HG03135 (cell line): ENCODE measurements around the gene UFM1.
A peak's percentile ranks its signal among the peaks of the same experiment; 100 is the strongest.
"Not testable (repeated sequence)": the region's sequence is repeated elsewhere in the genome, so short reads cannot be mapped to it uniquely, and the experiment has no call there.

Source experiments
- ATAC-seq: cut with Tn5 transposase; IDR thresholded peaks from one replicate; pipeline ENCODE4 v1.9.1; 2021; ENCODE audit warnings: mild to moderate bottlenecking, moderate library complexity; ENCODE audit not compliant: unreplicated experiment

The UFM1 gene

GRCh38 chr13:38349390-38350113 lies at the start of gene UFM1:
Gene UFM1, plus strand, starts transcription at chr13:38349851. Its CDS starts 69 bp downstream, at chr13:38349920.
- peak; percentile 93 for ATAC-seq

DNA sequence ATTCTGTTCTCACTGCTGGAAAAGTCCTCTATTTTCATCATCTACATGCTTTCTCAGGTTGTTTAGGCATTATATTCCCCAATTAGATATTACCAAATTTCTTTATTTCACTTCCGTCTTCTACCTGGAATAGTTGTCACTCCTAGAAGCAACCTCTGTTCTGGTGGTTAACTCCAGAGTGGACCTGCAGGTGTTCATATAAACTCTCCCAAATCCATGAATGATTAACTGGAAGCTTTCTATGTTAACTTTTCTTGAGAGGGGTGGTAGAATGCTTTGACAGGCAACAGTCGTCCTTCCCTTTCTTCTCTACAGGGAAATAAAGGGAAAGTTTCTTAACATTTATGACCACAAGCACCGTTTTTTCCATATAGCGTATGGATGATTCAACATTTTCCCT lies 48.4 kb upstream of the UFM1 start:
- no peak for ATAC-seq

GRCh38 chr13:38303816-38304320 lies 45.8 kb upstream of the UFM1 start:
- ATAC-seq = no peak

- ATAC-seq = no peak
Measured at GRCh38 chr13:38308736-38309135, 40.9 kb upstream of the UFM1 start.

- ATAC-seq = no peak
Measured at GRCh38 chr13:38309397-38309796, 40.3 kb upstream of the UFM1 start.

DNA sequence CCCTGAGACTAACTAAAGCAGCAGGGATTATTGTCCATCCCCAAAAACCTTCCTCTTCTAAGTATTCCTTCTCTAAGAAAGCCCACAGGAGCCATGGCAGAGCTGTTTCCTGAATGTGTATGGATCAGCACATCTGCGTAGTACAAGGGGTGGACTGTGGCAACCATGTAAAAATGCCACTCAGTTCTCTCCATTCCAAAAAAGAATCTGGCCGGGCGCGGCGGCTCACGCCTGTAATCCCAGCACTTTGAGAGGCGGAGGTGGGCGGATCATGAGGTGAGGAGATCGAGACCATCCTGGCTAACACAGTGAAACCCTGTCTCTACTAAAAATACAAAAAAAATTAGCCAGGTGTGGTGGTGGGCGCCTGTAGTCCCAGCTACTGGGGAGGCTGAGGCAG lies 38.5 kb upstream of the UFM1 start:
- ATAC-seq = not testable (repeated sequence)

DNA sequence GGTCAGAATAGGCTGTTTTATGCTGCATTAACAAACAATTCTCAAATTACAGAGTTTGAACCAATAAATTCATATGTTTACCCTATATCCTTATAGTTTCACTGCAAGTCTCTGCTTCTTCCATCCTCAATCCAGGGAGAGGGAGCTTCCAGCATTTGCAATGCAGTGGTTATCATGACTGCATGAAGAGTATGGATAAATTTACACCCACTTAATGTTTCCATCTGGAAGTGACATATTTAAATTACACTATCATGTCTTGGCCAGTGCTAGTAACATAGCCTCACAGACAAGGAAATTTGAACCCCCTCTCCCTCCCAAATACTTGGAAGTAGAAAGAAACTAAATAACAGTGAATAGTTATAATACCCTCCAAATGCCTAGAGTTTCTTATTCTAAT lies 33.5 kb upstream of the UFM1 start:
- no peak for ATAC-seq

GRCh38 chr13:38321654-38322053 lies 28.0 kb upstream of the UFM1 start:
- ATAC-seq = no peak

DNA sequence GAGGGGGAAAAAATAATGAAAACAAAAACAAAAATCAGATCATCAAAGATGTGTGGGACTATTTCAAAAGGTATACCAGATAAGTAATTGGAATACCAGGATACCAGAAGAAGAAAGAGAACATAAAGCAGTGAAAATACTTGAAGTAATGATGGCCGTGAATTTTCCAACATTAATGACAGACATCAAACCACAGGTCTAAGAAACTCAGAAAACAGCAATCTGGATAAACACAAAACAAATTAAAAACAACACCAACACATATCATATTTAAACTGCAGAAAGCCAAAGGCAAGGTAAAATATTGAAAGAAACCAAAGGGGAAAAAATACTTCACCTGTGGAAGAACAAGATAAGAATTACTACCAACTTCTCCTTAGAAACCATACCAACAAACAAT lies 24.2 kb upstream of the UFM1 start:
- ATAC-seq = no peak

GRCh38 chr13:38328699-38329098 lies 21.0 kb upstream of the UFM1 start:
- no peak for ATAC-seq

DNA sequence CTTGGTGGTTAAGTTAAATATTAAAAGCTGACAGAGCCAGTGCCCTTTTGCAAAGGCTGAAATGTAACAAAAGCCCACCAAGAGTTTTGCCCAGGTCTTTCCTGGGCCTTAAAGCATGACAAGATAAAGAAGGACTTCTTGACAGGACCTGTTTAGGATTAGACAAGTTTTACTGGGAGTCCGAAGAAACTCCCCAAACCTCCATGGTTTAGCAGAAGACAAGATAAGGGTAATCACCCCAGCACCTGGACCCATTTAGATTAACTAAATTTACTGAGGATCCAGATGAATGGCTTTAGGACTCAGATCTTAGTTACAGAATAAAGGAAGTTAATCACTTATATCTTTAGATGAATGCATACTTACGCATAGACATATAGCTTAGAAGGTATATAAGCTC lies 14.8 kb upstream of the UFM1 start:
- no peak for ATAC-seq

- ATAC-seq = no peak
Measured at GRCh38 chr13:38338089-38338488, 11.6 kb upstream of the UFM1 start.

DNA sequence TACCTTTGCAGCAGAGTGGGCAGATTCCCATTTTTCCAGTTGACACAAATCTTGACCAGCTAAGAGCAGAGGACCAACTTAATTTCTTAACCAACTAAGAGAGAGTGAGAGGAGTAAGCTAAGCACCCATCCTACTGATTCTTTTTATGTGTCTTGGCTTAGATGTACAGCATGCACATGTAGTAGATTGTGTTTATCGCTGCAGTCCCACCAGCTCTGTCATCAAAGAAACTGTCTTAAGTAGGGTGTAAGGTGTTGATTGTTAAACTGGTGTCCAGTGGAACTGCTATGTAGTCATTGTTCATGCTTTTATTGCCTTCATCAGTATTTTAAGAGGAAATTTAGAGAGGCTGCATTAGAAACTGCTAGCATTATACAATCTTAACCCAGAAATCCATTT lies 9.0 kb upstream of the UFM1 start:
- ATAC-seq = no peak

DNA sequence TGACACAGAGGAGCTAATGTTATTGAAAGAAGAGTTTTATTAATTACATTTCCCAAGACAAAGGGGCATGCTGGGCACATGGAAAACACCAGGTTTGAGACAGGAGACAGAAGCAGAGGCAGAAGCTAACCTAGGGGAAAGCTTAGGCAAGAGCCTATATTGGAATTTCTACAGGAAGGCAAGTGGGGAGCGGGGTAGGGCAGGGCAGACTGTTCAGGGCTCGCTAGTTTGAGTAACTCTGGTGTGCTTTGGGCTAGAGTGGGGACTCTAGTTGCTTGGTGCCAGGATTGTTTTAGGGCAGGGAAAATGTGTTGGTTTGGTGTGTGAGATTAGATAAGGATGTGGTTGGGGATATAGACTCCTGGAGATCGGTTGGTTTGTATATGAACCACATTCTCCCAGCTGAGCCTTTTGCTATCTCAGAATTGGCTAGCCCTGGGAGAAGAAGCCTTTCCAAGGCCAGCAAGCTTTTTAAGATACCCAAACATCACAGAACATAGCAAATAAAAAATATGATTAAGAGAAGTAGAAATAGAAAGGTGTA lies 8.4 kb upstream of the UFM1 start:
- no peak for ATAC-seq

- ATAC-seq = no peak
Measured at GRCh38 chr13:38346764-38347163, 2.9 kb upstream of the UFM1 start.

DNA sequence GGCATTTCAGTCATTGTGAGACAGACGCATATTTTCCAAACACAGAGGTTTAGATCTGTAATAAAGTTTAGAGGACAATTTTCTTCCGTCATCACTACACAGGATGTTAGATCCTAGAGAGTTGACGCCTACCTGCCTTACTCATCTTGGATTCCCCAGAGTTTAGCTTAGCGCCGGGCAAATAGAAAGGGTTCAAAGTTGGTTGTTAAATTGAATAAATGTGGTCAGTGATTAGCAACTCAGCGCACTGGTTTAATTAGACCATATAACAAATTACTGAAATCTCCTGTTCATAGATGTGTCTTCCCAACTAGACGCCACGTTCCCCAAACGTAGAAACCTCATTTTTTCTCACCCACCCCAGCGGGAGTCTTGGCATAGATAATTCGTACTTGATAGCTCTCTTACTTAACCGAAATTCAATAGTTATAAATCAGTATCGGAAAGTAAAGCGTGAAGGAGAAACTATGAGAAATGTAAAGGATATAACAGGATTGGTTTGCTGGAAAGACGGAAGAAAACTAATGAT lies 726 bp upstream of the UFM1 start:
- ATAC-seq = peak; percentile 8

- peak; percentile 37 for ATAC-seq
Measured at GRCh38 chr13:38350114-38350617, 515 bp downstream of the UFM1 start.

- ATAC-seq = no peak
Measured at GRCh38 chr13:38355595-38356119, 6.0 kb downstream of the UFM1 start.

GRCh38 chr13:38358684-38359083 lies 9.0 kb downstream of the UFM1 start:
- ATAC-seq = no peak

DNA sequence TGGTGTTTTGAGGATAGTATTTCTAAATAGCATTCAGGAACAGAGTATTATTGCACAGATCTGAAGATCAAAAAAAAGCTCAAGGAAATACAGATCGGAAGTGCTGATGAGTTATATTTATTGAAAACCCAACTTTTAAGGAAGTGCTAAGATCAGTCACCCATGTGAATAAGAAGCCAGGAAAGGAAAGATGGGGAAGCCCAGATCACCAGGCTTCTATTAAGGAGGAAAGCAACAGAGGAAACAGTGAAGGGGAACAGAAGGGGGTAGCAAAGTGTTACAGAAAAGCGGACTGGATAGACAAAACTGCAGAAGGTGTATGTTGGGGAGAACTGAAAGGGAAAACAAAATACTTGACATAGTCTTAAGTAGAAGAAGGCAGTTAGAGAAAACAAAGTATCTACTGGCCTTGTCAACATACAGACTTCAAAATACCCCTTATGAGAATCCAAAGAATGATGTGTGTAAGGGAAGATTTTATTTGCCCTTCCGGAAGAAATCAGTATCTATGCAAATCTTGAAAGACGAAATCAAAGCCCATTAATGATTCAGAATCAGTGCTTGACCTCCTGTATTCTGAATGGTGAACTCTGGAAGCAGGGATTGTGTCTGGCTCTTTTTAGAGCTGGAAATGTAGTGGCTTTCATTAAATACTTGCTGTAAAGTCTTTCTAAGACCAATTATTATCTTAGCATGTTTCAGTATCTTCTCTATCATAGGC lies 12.1 kb downstream of the UFM1 start:
- no peak for ATAC-seq

GRCh38 chr13:38363219-38363618 lies 13.6 kb downstream of the UFM1 start:
- ATAC-seq = no peak
